MCF 10A (cell line): ENCODE data around the gene GADD45A. TPM values are rescaled to one million over a fixed set of nuclear protein-coding genes. Genes with fewer than 3 reads are reported as not detected.

ENCODE experiments used
- BruUV-seq: library from RNA; stranded (reverse); fragments of 400-500 nt; replicated peaks from 2 replicates; lab custom pipeline; 2021; lab: Mats Ljungman, UMichigan
- CTCF ChIA-PET: fragments of 300-600 bp; sonication (Branson Sonifier 250); formaldehyde crosslinking; extraction: SDS; loops from one replicate; lab custom pipeline; 2021; ENCODE audit warnings: antibody characterized with exemption, inconsistent platforms; lab: Yijun Ruan, JAX
- POLR2A ChIA-PET: fragments of 300-600, 350-650 bp; sonication (Branson Sonifier 250); formaldehyde crosslinking; extraction: SDS; loops from one replicate; lab custom pipeline; 2020; ENCODE audit warnings: antibody characterized with exemption, inconsistent platforms; lab: Yijun Ruan, JAX
- DNase-seq: peaks from one replicate; pipeline ENCODE4 v3.0.0-alpha.2; 2018; ENCODE audit not compliant: unreplicated experiment
- H3K27ac Mint-ChIP-seq: one replicate; pipeline ENCODE4 v1.8.0; 2022; ENCODE audit warnings: mild to moderate bottlenecking, low read depth, mixed read lengths; ENCODE audit not compliant: unreplicated experiment
- H3K27me3 Mint-ChIP-seq: one replicate; pipeline ENCODE4 v1.8.0; 2022; ENCODE audit warnings: mixed read lengths; ENCODE audit not compliant: insufficient read depth, unreplicated experiment
- H3K36me3 Mint-ChIP-seq: one replicate; pipeline ENCODE4 v1.8.0; 2022; ENCODE audit warnings: mild to moderate bottlenecking, moderate library complexity, mixed read lengths; ENCODE audit not compliant: insufficient read depth, unreplicated experiment
- H3K4me1 Mint-ChIP-seq: one replicate; pipeline ENCODE4 v1.8.0; 2022; ENCODE audit warnings: mixed read lengths; ENCODE audit not compliant: insufficient read depth, unreplicated experiment
- H3K4me3 Mint-ChIP-seq: one replicate; pipeline ENCODE4 v1.8.0; 2022; ENCODE audit warnings: mild to moderate bottlenecking, moderate library complexity, mixed read lengths; ENCODE audit not compliant: unreplicated experiment
- H3K9me3 Mint-ChIP-seq: one replicate; pipeline ENCODE4 v1.8.0; 2022; ENCODE audit warnings: mixed read lengths; ENCODE audit not compliant: unreplicated experiment
- CTCF ChIP-seq: fragments of 200-600 bp; IDR thresholded peaks from one replicate; pipeline ENCODE4 v1.8.0; 2022; ENCODE audit warnings: antibody characterized with exemption, mild to moderate bottlenecking; ENCODE audit not compliant: unreplicated experiment
- intact Hi-C: fragments of 100-400 bp; cut with micrococcal nuclease; formaldehyde crosslinking; loops from 2 replicates; pipeline ENCODE4 v1.14.1; 2022
- total RNA-seq: library from RNA; stranded (reverse); gene quantifications from 2 replicates; pipeline ENCODE4 v1.2.3, GENCODE V29; 2022

The GADD45A gene
- total RNA-seq, 1 experiment from 2014 or later = 225 TPM

GRCh38 chr1:67672260-67672803, 12.7 kb upstream of the GADD45A start:
- CTCF ChIA-PET = interaction anchor here (1.1 kb wide), 1 partner anchor 137 kb away, joined by 5 read pairs; no protein-coding TSS in a partner anchor
- no TSS peak for BruUV-seq
- Mint-ChIP-seq H3K36me3 (no peaks in the 10 kb centered on the region), H3K4me1 (no peaks in the 10 kb centered on the region), H3K27me3 (no peaks in the 10 kb centered on the region), H3K27ac (no peak overlapping the region), H3K4me3 (no peak overlapping the region), H3K9me3 (no peaks in the 10 kb centered on the region)
- DNase-seq = no peak
- POLR2A ChIA-PET = interaction anchor here (0.8 kb wide), 1 partner anchor 10 kb away, joined by 3 read pairs; no protein-coding TSS in a partner anchor
- no peak for TF ChIP-seq CTCF
- intact Hi-C loops = no loop called here

- intact Hi-C loops = no loop called here
- H3K27ac Mint-ChIP-seq = no peak overlapping the region
- ChIA-PET CTCF (interaction anchor here (0.6 to 1.4 kb wide), 5 partner anchors 55 to 138 kb away, joined by 3 to 6 read pairs (median 3); no protein-coding TSS in a partner anchor), POLR2A (interaction anchor here (0.9 to 2.2 kb wide), 2 partner anchors 10 to 17 kb away, joined by 3 to 7 read pairs; no protein-coding TSS in a partner anchor)
- no TSS peak for BruUV-seq
- no peak for TF ChIP-seq CTCF
- no peak overlapping the region for H3K4me3 Mint-ChIP-seq
- H3K27me3 Mint-ChIP-seq = no peaks in the 10 kb centered on the region
- no peaks in the 10 kb centered on the region for H3K4me1 Mint-ChIP-seq
- H3K9me3 Mint-ChIP-seq = no peaks in the 10 kb centered on the region
- no peak for DNase-seq
- H3K36me3 Mint-ChIP-seq = no peaks in the 10 kb centered on the region
Observed at GRCh38 chr1:67673468-67674201, 11.4 kb upstream of the GADD45A start.

GRCh38 chr1:67674260-67675011, 10.6 kb upstream of the GADD45A start:
- BruUV-seq = no TSS peak
- Mint-ChIP-seq H3K4me1 (peaks cover under 1% of the 10 kb centered on the region), H3K4me3 (no peak overlapping the region), H3K36me3 (no peaks in the 10 kb centered on the region), H3K27me3 (no peaks in the 10 kb centered on the region), H3K9me3 (no peaks in the 10 kb centered on the region), H3K27ac (no peak overlapping the region)
- TF ChIP-seq CTCF = no peak
- POLR2A ChIA-PET = interaction anchor here (0.9 to 2.2 kb wide), 3 partner anchors 11 to 108 kb away, joined by 3 to 7 read pairs (median 4); no protein-coding TSS in a partner anchor
- DNase-seq = no peak
- CTCF ChIA-PET = interaction anchor here (0.7 to 4.6 kb wide), 6 partner anchors 56 to 139 kb away, joined by 3 to 18 read pairs (median 3); no protein-coding TSS in a partner anchor
- intact Hi-C loops = no loop called here

GRCh38 chr1:67675800-67676199, 9.2 kb upstream of the GADD45A start:
- POLR2A ChIA-PET = no interaction called here
- intact Hi-C loops = no loop called here
- H3K36me3 Mint-ChIP-seq = no peaks in the 10 kb centered on the region
- no peaks in the 10 kb centered on the region for H3K27me3 Mint-ChIP-seq
- H3K27ac Mint-ChIP-seq = no peak overlapping the region
- DNase-seq = no peak
- CTCF ChIA-PET = interaction anchor here (1.0 to 4.6 kb wide), 3 partner anchors 84 to 114 kb away, joined by 3 to 18 read pairs (median 12); no protein-coding TSS in a partner anchor
- no TSS peak for BruUV-seq
- TF ChIP-seq CTCF = no peak
- no peaks in the 10 kb centered on the region for H3K9me3 Mint-ChIP-seq
- no peak overlapping the region for H3K4me3 Mint-ChIP-seq
- H3K4me1 Mint-ChIP-seq = peaks cover 6% of the 10 kb centered on the region
